NCI-H2107 (cell line): ENCODE results near the gene HYAL2.

Experiments
- DNase-seq: peaks from one replicate; lab custom pipeline; 2025; lab: John Stamatoyannopoulos, UW

The HYAL2 gene

DNA sequence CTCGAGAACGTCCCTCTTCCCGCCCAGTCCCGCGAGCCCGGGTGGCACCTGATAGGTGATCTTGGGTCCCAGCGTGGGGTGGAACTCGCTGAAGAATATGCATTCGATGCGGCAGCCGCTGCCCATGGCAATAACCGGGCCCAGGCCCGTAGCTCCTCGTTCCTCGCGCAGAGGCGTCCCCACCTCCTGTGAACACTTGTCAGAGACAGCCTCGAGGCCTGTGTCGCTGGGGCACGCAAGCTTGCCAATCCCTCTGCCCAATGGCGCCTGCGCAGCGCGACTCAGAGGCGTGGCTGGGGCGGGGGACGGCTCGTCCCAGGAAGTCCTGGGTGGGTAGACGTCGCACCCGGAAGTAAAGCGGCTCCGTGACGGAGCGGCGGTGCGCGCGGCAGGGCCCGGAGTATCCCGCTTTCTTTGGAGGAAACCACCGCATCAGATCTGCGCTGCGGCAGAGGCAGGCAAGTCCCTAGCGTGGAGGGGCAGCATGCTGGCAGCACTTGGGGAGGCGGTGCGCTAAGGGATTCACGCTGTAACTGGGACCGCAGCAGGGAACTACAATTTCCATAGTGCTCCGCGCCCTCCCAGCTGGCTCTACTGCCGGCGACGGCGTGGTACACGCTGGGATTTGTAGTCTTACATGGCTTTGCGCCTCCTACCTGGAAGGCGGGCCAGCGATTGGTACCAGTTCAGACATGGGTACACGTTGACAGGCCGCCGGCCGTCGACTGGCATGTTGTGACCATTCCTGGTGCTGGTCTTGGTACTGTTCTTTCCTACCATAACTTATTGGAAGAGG, 28.2 kb upstream of the HYAL2 start, which contains the start of the genes CYB561D2 and NPRL2:
Gene CYB561D2, plus strand, starts transcription at position 336 of the 796 bp plus-strand sequence. CDS start 572 bp downstream, outside the sequence.
Gene NPRL2, minus strand, starts transcription at position 249 of the 796 bp plus-strand sequence. Its CDS starts 123 bp downstream, at position 126.
- peak; percentile 77 for DNase-seq

DNA sequence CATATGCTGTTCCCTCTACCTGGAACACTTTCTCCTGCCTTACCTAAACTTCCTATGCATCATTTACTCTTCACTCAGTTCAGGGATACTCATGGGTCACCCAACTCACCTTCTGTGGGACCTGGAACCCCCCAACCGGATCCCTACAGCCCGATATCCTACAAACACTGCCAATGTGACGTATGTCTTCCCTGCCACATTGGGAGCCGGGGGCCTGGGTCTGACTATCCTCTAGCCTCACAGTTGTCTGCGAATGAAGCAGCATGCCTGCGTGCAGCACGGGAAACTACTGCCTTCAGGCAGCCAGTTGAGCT, 27.6 kb upstream of the HYAL2 start:
- DNase-seq = no peak

DNA sequence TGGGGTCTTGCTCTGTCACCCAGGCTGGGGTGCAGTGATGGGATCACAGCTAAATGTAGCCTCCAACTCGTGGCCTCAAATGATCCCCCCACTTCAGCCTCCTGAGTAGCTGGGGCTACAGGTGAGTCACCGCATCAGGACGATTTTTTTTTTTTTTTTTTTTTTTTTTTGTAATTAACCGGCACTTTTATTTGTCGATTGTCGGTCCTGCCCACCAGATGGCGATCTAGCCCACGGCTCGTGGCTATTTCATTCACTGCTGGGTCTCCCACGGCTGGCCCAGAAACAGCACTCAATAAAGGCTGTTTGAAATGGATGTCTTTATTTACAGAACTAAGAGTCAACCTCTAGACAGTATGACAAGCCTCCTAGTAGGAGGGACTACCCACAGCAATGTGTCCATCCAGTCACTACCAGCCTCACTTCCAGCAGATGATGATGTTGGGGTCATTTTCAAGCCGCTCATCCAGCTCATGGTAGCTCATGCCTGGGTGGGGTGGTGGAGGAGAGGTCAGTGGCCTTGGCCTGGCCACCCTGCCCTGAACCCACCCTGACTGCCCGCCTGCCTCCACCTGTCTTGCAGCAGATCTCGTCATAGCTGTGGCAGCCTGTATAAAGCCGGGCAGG, 24.8 kb upstream of the HYAL2 start:
- peak; percentile 44 for DNase-seq

DNA sequence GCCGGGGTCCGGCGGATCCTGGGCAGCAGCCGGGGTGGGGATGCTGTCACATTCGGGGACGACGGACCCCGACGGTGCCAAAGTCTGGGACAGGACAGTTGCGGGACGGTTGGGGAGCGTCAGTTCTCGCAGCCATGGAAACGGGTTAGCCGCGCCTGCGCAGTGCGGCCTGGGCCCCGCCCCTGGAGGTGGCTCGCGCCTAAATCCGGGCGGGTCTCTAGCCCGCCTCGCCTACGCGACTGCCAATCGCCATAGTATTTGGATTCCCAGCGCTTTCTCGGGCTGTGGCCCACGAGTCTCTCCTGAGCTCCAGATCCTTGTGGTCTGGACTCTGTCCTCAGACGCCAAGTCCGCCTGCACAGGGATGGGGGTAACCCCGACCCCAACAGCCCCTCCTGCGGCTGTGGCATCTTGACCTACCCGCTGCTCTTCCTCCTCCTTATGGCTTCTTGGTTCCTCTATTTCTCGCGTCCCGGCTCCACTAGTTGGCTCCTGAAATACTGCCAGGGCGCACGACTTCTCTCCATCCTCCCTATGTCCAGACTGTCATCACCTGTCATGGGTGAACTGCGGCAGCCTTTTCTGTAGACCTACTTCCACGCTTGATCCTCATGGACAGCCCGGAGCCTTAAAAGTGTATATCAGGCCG, 23.2 kb upstream of the HYAL2 start, which contains the start of gene ZMYND10:
Gene ZMYND10, minus strand, starts transcription at position 147 of the 649 bp plus-strand sequence. CDS start 153 bp downstream, outside the sequence.
- no peak for DNase-seq

DNA sequence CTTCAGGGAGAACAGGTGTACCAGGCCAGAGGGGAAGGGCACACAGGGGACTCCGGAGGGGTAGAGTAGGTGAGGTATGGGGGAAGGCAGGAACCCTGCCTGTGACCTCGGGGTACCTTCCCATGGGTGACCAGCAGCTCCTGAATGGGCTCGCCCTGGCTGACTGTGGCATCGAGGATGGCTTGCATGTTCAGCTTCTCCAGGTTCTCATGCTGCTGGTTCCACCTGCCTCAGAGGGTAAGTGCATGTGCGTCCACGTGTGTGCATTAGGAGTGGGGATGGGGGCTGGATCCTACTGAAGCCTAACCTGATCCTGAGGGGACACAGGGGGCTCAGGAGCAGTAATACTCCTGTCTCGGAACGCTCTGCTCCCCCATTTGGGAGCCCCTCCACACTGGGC, 22.5 kb upstream of the HYAL2 start:
- no peak for DNase-seq

DNA sequence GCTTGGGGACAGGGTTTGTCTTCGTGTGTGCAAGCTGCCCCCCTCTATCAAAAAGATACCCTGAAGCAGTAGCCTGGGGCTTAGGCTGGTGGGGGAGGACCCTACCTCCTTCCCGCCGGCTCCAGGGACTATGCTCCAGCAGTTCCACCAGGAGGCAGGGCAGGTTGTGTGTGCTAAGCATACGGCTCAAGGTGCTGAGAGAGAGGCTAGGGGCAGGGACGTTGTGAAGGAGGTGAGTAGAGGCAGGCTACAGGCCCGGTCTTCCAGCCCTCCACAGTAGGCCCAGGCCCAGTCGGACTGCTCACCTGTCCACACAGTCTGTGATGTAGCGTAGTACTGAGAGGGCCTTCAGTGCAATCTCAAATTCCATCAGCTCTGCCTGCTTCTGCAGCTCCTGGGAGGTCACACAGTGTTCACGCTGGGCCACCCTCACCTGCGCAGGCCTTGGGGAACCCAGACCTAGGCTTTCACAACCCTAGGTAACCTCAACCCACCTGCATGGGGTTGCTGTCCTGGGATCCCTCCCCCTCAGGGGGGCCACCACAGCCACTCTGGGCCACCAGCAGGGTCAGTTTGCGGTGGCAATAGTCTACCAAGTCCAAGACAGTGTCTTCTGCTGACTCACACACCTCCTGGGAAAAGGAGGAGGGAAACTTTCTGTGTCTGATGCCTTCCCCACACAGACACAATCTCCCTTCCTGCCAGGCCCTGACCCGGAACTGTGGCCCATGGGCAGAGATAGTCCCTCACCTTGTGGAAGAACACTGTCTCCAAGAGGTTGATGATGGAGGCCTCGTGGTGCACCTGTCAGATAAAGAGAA, 20.5 kb upstream of the HYAL2 start:
- DNase-seq = no peak

DNA sequence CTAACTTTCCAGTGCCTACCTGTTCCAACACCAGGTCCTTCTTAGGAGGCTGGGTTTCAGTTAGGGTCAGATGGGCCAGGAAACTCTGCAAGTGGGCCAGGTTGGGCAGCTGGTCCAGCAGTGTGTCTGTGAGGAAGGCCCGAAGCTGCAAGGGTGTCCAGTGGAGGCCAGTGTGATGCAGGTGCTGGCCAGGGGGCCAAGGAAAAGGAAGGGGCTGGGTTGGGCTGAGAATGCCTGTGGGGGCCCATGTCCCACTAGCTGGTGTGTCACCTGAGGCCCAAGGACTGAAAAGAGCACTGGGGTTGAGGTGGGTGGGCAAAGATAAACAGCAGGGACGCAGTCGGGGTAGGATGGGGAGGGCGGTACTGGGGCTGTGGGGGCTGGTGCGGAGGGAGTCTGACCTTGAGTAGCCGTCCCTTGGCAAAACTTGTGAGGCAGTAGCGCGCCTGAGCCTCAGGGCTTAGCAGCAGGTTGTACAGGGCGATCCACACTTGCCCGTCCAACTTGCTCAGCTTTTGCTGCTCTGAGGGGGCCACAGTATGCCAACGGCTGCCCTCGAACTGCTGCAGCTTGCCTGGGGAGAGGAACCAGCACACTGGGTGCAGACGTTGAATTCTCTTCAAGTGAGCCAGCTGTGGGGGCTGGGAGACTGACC, 19.6 kb upstream of the HYAL2 start:
- no peak for DNase-seq

DNA sequence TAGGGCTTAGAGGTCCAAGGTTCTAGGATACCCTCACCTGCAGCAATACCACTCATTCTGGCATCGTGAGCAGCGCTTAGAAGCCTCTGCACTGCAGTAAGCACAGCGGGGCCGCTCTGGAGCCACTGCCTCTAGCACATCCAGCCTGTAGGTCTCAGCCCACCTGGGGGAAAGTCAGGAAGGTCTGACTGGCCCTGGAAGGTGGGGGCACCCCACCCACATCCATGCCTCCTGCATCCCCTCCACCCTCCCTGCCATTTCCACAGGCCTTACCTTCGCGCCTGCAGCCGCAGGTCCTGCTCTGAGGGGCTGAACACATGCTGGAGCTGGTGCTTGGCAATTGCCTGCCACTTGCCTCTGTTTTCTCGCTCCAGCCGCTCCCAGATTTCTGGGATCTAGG, 19.0 kb upstream of the HYAL2 start:
- no peak for DNase-seq

DNA sequence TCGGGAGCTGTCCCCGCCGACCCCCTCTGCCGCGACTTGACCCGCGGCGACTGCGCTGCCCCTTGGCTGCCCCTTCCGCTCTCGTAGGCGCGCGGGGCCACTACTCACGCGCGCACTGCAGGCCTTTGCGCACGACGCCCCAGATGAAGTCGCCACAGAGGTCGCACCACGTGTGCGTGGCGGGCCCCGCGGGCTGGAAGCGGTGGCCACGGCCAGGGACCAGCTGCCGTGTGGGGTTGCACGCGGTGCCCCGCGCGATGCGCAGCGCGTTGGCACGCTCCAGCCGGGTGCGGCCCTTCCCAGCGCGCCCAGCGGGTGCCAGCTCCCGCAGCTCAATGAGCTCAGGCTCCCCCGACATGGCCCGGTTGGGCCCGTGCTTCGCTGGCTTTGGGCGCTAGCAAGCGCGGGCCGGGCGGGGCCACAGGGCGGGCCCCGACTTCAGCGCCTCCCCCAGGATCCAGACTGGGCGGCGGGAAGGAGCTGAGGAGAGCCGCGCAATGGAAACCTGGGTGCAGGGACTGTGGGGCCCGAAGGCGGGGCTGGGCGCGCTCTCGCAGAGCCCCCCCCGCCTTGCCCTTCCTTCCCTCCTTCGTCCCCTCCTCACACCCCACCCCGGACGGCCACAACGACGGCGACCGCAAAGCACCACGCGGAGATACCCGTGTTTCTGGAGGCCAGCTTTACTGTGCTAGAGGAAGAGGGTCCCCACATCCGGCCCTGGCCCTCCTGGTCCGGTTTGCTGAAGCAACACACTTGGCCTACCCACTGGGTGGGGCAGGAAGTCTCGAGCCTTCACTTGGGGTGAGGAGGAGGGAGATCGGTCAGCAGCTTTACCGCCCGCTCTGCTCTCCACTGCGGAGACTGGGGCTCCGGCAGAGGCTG, 18.1 kb upstream of the HYAL2 start, which contains the start of gene RASSF1:
Gene RASSF1, minus strand, starts transcription at position 389 of the 882 bp plus-strand sequence. Its CDS starts 31 bp downstream, at position 358.
- no peak for DNase-seq

DNA sequence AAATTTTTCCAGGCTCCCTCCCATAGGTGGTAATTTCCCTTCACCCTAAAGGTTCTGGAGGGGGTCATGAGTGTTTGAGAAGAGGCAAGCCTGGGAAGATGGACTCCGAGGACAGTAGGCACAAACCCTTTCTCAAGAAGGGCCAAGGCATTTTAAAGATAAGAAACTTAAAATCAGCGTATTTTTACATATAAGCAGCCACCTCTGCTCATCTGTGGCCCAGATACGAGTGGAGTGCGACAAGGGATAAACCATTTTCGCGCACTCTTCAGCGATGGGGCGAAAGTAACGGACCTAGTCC, 17.6 kb upstream of the HYAL2 start:
- no peak for DNase-seq

DNA sequence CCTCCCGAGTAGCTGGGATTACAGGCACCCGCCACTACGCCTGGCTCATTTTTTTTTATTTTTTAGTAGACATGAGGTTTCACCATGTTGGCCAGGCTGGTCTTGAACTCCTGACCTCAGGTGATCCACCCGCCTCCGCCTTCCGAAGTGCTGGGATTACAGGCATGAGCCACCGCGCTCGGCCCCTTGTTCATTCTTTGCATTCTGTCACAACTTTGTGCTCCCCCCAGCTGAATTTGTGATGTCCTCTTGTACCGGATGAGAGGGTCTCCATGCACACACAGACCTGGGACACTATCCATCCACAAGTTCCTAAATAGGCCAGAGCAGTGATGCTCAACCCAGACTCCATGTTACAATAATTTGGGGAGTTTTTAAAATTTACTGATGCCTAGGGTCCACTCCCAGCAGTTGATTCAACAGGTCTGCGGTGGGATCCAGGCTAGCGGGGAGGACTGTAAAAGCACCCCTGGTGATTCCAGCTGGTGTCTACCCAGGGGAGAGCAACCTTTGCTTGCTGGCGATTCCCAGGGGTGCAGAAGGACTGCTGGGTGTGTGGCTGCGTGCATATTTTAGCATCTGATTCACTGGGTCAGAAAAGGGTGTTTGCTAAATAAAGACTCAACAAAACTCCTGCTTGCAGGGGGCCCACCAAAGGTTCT, 17.1 kb upstream of the HYAL2 start:
- no peak for DNase-seq

DNA sequence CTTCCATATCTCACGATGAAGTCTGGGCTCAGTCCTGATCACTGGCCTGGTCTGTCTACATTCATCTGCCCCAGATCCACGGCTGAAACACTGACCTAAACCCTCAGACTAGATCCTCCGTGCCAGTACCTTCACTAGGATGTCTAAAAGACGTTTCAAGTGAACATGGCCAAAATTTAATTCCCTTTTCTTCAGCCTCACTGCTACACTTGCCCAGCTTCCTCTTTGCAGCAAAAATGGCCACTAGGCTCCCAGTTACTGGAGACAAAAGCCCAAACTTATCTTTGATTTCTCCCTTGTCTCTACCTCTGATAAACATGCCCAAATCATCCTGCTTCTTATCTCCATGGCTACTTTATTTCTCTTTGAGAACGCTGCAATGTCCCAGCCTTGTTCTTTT, 16.4 kb upstream of the HYAL2 start:
- DNase-seq = no peak

DNA sequence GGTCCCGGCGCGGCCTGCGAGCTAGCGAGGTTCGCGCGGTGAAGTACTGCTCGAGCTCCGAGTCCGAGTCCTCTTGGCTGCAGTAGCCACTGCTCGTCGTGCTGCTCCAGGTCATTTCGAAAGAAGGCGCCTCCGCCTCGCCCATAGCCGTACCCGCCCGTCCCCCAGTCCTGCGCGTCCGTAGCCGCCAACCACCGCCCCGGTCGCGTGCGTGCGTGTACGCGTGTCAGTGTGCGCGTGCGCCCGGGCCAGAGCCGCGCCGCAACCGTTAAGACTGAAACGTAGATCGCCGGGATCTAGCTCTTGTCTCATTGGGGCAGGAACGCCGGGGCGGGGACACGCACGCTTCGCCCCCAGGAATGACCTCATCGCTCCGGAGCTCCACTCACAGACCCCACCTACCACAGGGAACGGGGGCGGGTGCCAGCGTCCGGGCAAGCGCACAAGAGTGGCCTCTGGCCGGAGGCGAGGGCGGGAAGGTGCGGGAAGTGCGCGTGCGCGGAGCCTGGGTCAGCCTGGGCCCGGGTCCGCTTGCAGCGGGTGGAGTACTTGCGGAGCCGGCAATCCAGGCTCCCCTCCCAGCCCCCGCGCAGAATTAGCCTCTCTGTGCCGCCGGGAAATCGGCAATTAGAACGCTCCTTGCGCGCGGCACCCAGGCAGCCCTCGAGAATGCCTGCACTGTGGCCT, 14.8 kb upstream of the HYAL2 start:
- peak; percentile 84 for DNase-seq

DNA sequence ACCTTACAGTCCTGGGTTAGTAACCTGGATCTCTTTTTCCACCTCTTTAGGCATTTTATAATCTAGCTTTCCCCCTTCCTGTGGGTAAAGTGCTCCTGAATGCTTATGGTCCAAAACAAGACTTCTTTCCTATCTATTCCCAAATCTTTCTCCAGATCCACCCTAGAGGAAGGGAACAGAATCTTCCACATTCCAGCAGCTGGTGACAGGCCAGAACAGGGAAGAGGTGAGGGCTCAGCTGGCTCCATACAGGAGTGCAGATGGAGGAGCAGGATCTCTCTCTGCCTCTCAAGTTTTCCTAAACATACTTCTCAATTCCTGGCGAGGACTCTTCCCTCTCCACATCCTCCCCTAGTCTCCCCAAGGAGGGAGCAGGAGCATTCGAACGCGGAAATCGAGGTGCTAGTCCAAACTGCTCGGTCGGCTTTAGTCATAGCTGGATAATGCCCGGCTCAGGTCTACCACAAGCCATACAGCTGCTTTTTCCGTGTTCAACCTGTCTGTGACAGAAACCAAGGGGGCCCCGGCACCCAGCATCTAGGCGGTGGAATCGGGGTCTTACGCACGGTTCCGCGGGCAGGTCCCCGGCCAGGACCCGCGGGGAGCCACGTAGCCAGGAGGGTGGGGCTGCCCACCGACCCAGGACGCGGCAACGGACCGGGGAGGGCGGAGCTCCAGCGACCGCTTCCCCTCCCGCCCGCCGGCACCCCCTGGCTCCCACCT, 14.1 kb upstream of the HYAL2 start:
- no peak for DNase-seq

DNA sequence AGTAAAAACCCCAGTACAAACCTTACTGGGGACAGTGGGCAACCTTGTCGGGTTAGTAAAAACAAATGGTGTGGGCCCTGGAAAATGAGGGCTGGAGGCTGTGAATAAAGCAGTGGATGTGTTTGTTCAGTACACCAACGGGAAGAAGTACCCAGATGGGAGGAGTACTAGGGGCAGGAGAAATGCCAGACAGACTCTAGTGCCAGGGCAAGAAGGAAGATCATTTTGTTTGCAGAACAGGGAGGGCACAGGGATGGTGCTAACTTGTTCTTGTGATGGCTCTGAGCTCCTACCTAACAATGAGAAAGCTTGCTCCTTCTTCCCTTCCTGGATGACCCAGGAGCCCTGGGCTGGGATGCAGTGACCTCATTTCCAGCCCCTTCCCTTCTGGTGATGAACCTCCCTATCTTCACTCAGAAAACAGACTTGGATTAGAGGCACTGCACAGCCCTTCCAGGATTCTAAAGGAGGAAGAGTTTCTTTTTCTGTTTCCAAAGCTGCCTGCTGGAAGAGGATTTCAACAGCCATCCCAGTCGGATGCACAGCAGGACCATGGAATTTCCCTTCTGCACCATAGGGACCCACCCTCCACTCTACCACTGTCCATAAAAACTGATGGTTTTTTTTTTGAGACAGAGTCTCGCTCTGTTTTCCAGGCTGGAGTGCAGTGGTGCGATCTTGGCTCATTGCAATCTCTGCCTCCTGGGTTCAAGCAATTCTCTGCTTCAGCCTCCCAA, 12.0 kb upstream of the HYAL2 start:
- no peak for DNase-seq

DNA sequence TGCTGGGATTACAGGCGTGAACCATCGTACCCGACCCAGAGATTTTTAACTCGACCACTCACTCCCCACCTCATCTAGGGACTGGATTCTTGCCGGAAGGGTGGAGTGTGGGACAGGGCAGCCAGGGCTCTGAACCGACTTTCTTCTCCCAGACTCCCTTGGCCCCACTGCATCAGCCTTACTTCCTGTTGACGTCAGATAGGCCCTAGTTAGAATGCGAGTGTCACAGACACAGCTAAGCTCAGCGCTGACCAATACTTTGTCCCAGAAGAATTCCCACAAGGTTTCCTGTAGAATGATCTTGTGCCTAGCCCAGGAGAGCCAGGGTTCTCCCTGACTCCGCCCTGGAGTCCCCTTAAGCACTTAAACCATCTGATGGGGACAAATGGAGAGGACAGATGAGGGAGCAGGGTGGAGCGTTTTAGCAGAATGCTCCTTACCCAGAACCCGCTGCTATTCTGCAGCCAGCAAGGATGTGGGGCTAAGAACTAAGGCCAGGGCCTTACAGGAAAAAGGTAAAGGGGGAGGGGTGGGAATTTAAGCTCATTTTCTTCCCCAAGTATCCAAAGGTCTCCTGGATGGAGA, 11.3 kb upstream of the HYAL2 start:
- DNase-seq = no peak

DNA sequence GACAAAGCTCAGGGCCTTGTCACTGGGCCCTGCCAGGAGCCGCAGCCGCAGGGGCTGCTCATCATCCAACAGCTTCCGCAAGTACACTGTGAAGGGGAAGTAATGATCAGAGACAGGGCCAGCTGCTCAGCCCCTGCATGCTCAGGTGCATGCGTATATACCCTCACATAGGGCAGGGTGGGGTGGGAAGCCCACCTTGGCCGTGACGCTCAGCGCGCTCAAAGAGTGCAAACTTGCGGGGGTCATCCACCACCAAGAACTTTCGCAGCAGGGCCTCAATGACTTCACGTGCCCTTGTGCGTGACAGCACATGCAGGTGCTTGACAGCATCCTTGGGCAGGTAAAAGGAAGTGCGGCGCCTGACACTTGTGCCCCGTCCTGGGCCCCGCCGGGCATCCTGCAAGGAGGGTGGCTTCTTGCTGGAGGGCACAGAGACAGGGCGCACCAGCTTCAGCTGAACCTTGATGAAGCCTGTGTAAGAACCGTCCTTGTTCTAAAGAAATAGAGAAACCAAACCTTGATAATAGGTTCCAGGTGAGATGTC, 8.9 kb upstream of the HYAL2 start:
- no peak for DNase-seq
